K562 (cell line): ENCODE data around the gene SPATS2L. TPM values are rescaled to one million over a fixed set of nuclear protein-coding genes. Genes with fewer than 3 reads are reported as not detected.

Source experiments
- ATAC-seq: fragments of 200-7000 bp; cut with Tn5 transposase; 3 replicates; pipeline ENCODE4 v1.9.1; 2020; ENCODE audit warnings: moderate library complexity
- BruUV-seq: library from RNA; stranded (reverse); fragments of 400-500 nt; replicated peaks from 2 replicates; lab custom pipeline; 2021; lab: Mats Ljungman, UMichigan
- CTCF ChIA-PET: fragments of 300-600 bp; formaldehyde crosslinking; extraction: SDS; loops from one replicate; lab custom pipeline; 2021; ENCODE audit warnings: low intra/inter-chr PET ratio; lab: Yijun Ruan, JAX
- POLR2A ChIA-PET: fragments of 300-600, 350-650 bp; sonication (Branson Sonifier 250); formaldehyde crosslinking; extraction: SDS; loops from one replicate; lab custom pipeline; 2021; ENCODE audit warnings: antibody characterized with exemption, inconsistent platforms; lab: Yijun Ruan, JAX
- DNase-seq, 4 experiments: peaks; one replicate each; pipeline versions ENCODE4 v3.0.0 to v3.0.0-alpha.2; 2011 to 2018; ENCODE audit warnings: low spot score in 3 of 4, mixed read lengths in 3 of 4; ENCODE audit errors: extremely low read depth in 1 of 4
- FAIRE-seq: peaks from 2 replicates; lab custom pipeline; 2011; peaks lifted over from hg19 to GRCh38; lab: Jason Lieb, UNC
- H2AFZ ChIP-seq: 2 replicates; pipeline ENCODE4 v1.6.0; 2011; ENCODE audit warnings: low read depth, low read length, control low read depth, inconsistent platforms
- H3K27ac ChIP-seq: fragments of 200-600 bp; 3 replicates; pipeline ENCODE4 v1.8.0; 2011; ENCODE audit warnings: low read depth, mild to moderate bottlenecking, control low read depth, inconsistent platforms, low read length, moderate library complexity, mixed read lengths; ENCODE audit errors: extremely low read depth
- H3K27me3 ChIP-seq, 2 experiments: fragments of 300-600 bp in 1 of 2; 2 replicates in 1 of 2; 3 replicates in 1 of 2; pipeline versions ENCODE4 v1.6.0 to v1.8.0; 2011; ENCODE audit warnings: inconsistent platforms in 2 of 2, low read length in 2 of 2, mild to moderate bottlenecking in 1 of 2, mixed read lengths in 1 of 2, moderate library complexity in 1 of 2; ENCODE audit not compliant: control insufficient read depth in 2 of 2, insufficient read depth in 2 of 2
- H3K36me3 ChIP-seq: fragments of 300-600 bp; 3 replicates; pipeline ENCODE4 v1.8.0; 2011; ENCODE audit warnings: mild to moderate bottlenecking, low read length, inconsistent platforms; ENCODE audit not compliant: control insufficient read depth, insufficient read depth
- H3K4me1 ChIP-seq, 2 experiments: fragments of 200-600 bp in 1 of 2; replicated peaks in 1 of 2; 2 replicates in 1 of 2; 3 replicates in 1 of 2; pipeline versions ENCODE4 v1.5.1 to v1.8.0; 2011; ENCODE audit warnings: inconsistent platforms in 2 of 2, low read length in 2 of 2, mild to moderate bottlenecking in 1 of 2, mixed read lengths in 1 of 2, moderate library complexity in 1 of 2; ENCODE audit not compliant: control insufficient read depth in 2 of 2, insufficient read depth in 2 of 2
- H3K4me2 ChIP-seq: 2 replicates; pipeline ENCODE4 v1.6.1; 2011; ENCODE audit warnings: low read length, control low read depth, inconsistent platforms, mixed read lengths; ENCODE audit not compliant: insufficient read depth
- H3K4me3 ChIP-seq: fragments of 200-600 bp; sonication (generic), shearing (Covaris generic); 2 replicates; pipeline ENCODE4 v1.5.1; 2016; ENCODE audit warnings: control low read depth, inconsistent platforms
- H3K79me2 ChIP-seq: fragments of 200-600 bp; 3 replicates; pipeline ENCODE4 v1.8.0; 2011; ENCODE audit warnings: low read length, inconsistent platforms; ENCODE audit not compliant: control insufficient read depth, insufficient read depth
- H3K9ac ChIP-seq, 2 experiments: 2 replicates each; pipeline versions ENCODE4 v1.6.0 to v1.6.1; 2011; ENCODE audit warnings: low read depth in 2 of 2, low read length in 2 of 2, control low read depth in 1 of 2, inconsistent platforms in 1 of 2, mild to moderate bottlenecking in 1 of 2, mixed read lengths in 1 of 2; ENCODE audit not compliant: insufficient read depth in 1 of 2
- H3K9me1 ChIP-seq: one replicate; pipeline ENCODE4 v1.6.0; 2011; ENCODE audit warnings: inconsistent platforms, mild to moderate bottlenecking, low read length, moderate library complexity; ENCODE audit not compliant: control insufficient read depth, insufficient read depth
- H3K9me3 ChIP-seq: replicated peaks from 2 replicates; pipeline ENCODE4 v1.5.1; 2011; ENCODE audit warnings: low read depth, low read length, inconsistent platforms; ENCODE audit not compliant: control insufficient read depth, insufficient read depth
- H4K20me1 ChIP-seq: replicated peaks from 2 replicates; pipeline ENCODE4 v1.6.1; 2011; ENCODE audit warnings: low read length, inconsistent platforms, mixed read lengths; ENCODE audit not compliant: control insufficient read depth, insufficient read depth
- CREM ChIP-seq: IDR thresholded peaks from 2 replicates; pipeline ENCODE4 v1.6.1; 2014; ENCODE audit warnings: antibody characterized with exemption, low read depth
- ESRRA ChIP-seq: fragments of 450-650 bp; IDR thresholded peaks from 2 replicates; pipeline ENCODE4 v1.6.1; 2014; ENCODE audit warnings: low read depth, mild to moderate bottlenecking, moderate library complexity, borderline replicate concordance
- MAFG ChIP-seq: fragments of 450-650 bp; conservative IDR thresholded peaks from 2 replicates; pipeline ENCODE4 v1.6.1; 2016; ENCODE audit warnings: missing genetic modification characterization, missing compliant biosample characterization
- NFE2 ChIP-seq: IDR thresholded peaks from 2 replicates; pipeline ENCODE4 v1.6.1; 2014; ENCODE audit warnings: antibody characterized with exemption, low read depth
- NONO ChIP-seq, 2 experiments: fragments of 200-400 bp in 1 of 2; fragments of 450-650 bp in 1 of 2; formaldehyde crosslinking in 1 of 2; IDR thresholded peaks; 2 replicates each; pipeline ENCODE4 v1.6.1; 2017; ENCODE audit warnings: low read depth in 2 of 2, mild to moderate bottlenecking in 2 of 2, moderate library complexity in 2 of 2, low read length in 1 of 2
- PATZ1 ChIP-seq: fragments of 250-450 bp; sonication (Bioruptor Pico); IDR thresholded peaks from 2 replicates; pipeline ENCODE4 v1.5.0; 2020; ENCODE audit warnings: mild to moderate bottlenecking, borderline replicate concordance
- SMAD4 ChIP-seq: fragments of 250-450 bp; sonication (Bioruptor Pico); conservative IDR thresholded peaks from 2 replicates; pipeline ENCODE4 v1.8.0; 2021; ENCODE audit warnings: inconsistent platforms, mild to moderate bottlenecking, moderate library complexity
- SNRNP70 ChIP-seq: fragments of 200-400 bp; formaldehyde crosslinking; optimal IDR thresholded peaks from 2 replicates; pipeline ENCODE3; 2017; ENCODE audit warnings: low read depth, low read length
- ZC3H8 ChIP-seq: fragments of 450-650 bp; IDR thresholded peaks from 2 replicates; pipeline ENCODE4 v1.6.1; 2017
- ZNF436 ChIP-seq: fragments of 250-450, 450-650 bp; sonication (Bioruptor Pico); formaldehyde crosslinking; IDR thresholded peaks from 2 replicates; pipeline ENCODE4 v1.7.0; 2020; ENCODE audit warnings: mild to moderate bottlenecking
- ZNF668 ChIP-seq: fragments of 250-450 bp; sonication (Bioruptor Pico); IDR thresholded peaks from 2 replicates; pipeline ENCODE4 v1.8.0; 2022; ENCODE audit warnings: mild to moderate bottlenecking, inconsistent platforms
- WGBS: fragments of 100-300 bp; shearing (Covaris generic); methylation state at CpG from one replicate; pipeline ENCODE4 v1.1.6; 2016; ENCODE audit warnings: low coverage, mixed read lengths; ENCODE audit not compliant: insufficient coverage; ENCODE audit errors: missing lambda C conversion rate; 5-methylcytosine and 5-hydroxymethylcytosine counted together
- in situ Hi-C: fragments of 300-500 bp; cut with MboI; formaldehyde crosslinking; loops from 4 replicates; pipeline ENCODE4 v1.15.0; 2018; ENCODE audit warnings: inconsistent platforms, mixed read lengths
- intact Hi-C: fragments of 100-400 bp; cut with micrococcal nuclease; formaldehyde crosslinking; loops from 2 replicates; pipeline ENCODE4 v1.14.2; 2022
- polyA plus RNA-seq, 8 experiments: library from polyadenylated mRNA; depleted of rRNA in 4 of 8; stranded (reverse) in 5 of 8; unstranded in 3 of 8; fragments of >200 nt; fragmentation: Nextera tagmentation in 2 of 8; fragmentation: Illumina TruSeq in 1 of 8; extraction: Ambion mirVana in 2 of 8; extraction: Trizol in 1 of 8; gene quantifications; 2 replicates each; pipeline versions ENCODE4 v1.2.1 to v1.2.3, GENCODE V29; 2011 to 2014; ENCODE audit warnings: inconsistent platforms in 1 of 8, missing spikeins in 1 of 8
- total RNA-seq, 7 experiments: library from RNA; depleted of rRNA in 6 of 7; stranded (reverse); fragments of >200 nt in 6 of 7; fragmentation: Illumina TruSeq in 2 of 7; extraction: Trizol in 2 of 7; gene quantifications; 2 replicates each; pipeline versions ENCODE4 v1.2.1 to v1.2.3, GENCODE V29; 2011 to 2021; ENCODE audit warnings: low replicate concordance in 1 of 7

The SPATS2L gene
- total and polyA plus RNA-seq, 9 of the 15 experiments (the other 6 are each of a cell fraction or from before 2014, with no cell fraction given) = 11.3 to 41.5 (median 24.9) TPM

GRCh38 chr2:200444530-200444929, 138.0 kb downstream of the SPATS2L start:
- no peaks in the 10 kb centered on the region for H3K36me3 ChIP-seq
- no TSS peak for BruUV-seq
- H3K27me3 ChIP-seq = no peaks in the 10 kb centered on the region
- no peaks in the 10 kb centered on the region for H4K20me1 ChIP-seq
- no peak overlapping the region for H3K9ac ChIP-seq
- intact Hi-C loops = no loop called here
- H3K79me2 ChIP-seq = no peaks in the 10 kb centered on the region
- no peak overlapping the region for H2AFZ ChIP-seq
- DNase-seq (no peak), ATAC-seq (no peak), FAIRE-seq (no peak)
- no peaks in the 10 kb centered on the region for H3K9me1 ChIP-seq
- in situ Hi-C loops = no loop called here
- ChIA-PET POLR2A (no interaction called here), CTCF (no interaction called here)
- no peaks in the 10 kb centered on the region for H3K4me1 ChIP-seq
- 76% methylated on average over 3 of the region's 3 CpGs for WGBS
- no peak overlapping the region for H3K27ac ChIP-seq
- TF ChIP-seq NFE2 (no peak), ZC3H8 (no peak), PATZ1 (CRISPR knock-in tag) (no peak), ESRRA (no peak), CREM (no peak), NONO (IDR thresholded peaks at IDR 0.05; ENCODE audit: low read depth in 2 of 2, low read length in 1 of 2) (no peak), ZNF436 (CRISPR knock-in tag) (no peak), MAFG (tag) (no peak), SNRNP70 (no peak), SMAD4 (CRISPR knock-in tag) (no peak), ZNF668 (CRISPR knock-in tag) (no peak)
- H3K9me3 ChIP-seq = no peaks in the 10 kb centered on the region
- H3K4me2 ChIP-seq = no peak overlapping the region
- H3K4me3 ChIP-seq = no peak overlapping the region
